GM18502 (cell line): ENCODE measurements around the gene TAOK1.
"Not testable (repeated sequence)": the region's sequence is repeated elsewhere in the genome, so short reads cannot be mapped to it uniquely, and the experiment has no call there.

Experiments used
- ATAC-seq: cut with Tn5 transposase; IDR thresholded peaks from one replicate; pipeline ENCODE4 v1.9.1; 2021; ENCODE audit warnings: mild to moderate bottlenecking; ENCODE audit not compliant: unreplicated experiment, poor library complexity

Gene TAOK1

GRCh38 chr17:29518359-29518758, 128.2 kb downstream of the TAOK1 start:
- no peak for ATAC-seq

- no peak for ATAC-seq
These were observed 134.5 kb downstream of the TAOK1 start for GRCh38 chr17:29524692-29525091.

- ATAC-seq = no peak
These were observed 136.2 kb downstream of the TAOK1 start for GRCh38 chr17:29526322-29526721.

GRCh38 chr17:29533976-29534375, 143.8 kb downstream of the TAOK1 start:
- ATAC-seq = no peak

- ATAC-seq = no peak
These were observed 153.9 kb downstream of the TAOK1 start for GRCh38 chr17:29544066-29544465.

- no peak for ATAC-seq
These were observed 155.9 kb downstream of the TAOK1 start for GRCh38 chr17:29546085-29546484.

- ATAC-seq = no peak
These were observed 156.7 kb downstream of the TAOK1 start for GRCh38 chr17:29546830-29547229.

- ATAC-seq = no peak
These were observed 159.2 kb downstream of the TAOK1 start for GRCh38 chr17:29549177-29549923.

- no peak for ATAC-seq
These were observed 165.7 kb downstream of the TAOK1 start for GRCh38 chr17:29555840-29556239.

- no peak for ATAC-seq
These were observed 167.0 kb downstream of the TAOK1 start for GRCh38 chr17:29557085-29557738.

- no peak for ATAC-seq
These were observed 167.6 kb downstream of the TAOK1 start for GRCh38 chr17:29557739-29558116.

GRCh38 chr17:29558139-29558538, 168.0 kb downstream of the TAOK1 start:
- not testable (repeated sequence) for ATAC-seq

GRCh38 chr17:29559640-29560039, 169.5 kb downstream of the TAOK1 start:
- ATAC-seq = no peak

- no peak for ATAC-seq
These were observed 170.2 kb downstream of the TAOK1 start for GRCh38 chr17:29560316-29560715.

GRCh38 chr17:29561554-29562517, 171.7 kb downstream of the TAOK1 start:
- no peak for ATAC-seq

- no peak for ATAC-seq
These were observed 172.5 kb downstream of the TAOK1 start for GRCh38 chr17:29562615-29563014.

GRCh38 chr17:29563816-29564215, 173.7 kb downstream of the TAOK1 start:
- ATAC-seq = no peak

GRCh38 chr17:29565643-29566472, 175.7 kb downstream of the TAOK1 start:
- peak; percentile 16 for ATAC-seq

- peak; percentile 25 for ATAC-seq
These were observed 176.5 kb downstream of the TAOK1 start, which contains the start of gene ABHD15 for GRCh38 chr17:29566473-29567303. TSS of gene ABHD15 (minus strand) at chr17:29567037. CDS start at chr17:29566966, 71 bp downstream.
